Prostate gland (tissue), 2 donors: ENCODE results near the gene GSTA4. TPM values are rescaled to one million over a fixed set of nuclear protein-coding genes. Genes with fewer than 3 reads are reported as not detected.

Experiments used
- DNase-seq: peaks from one replicate; pipeline ENCODE4 v3.0.0-alpha.2; 2019; ENCODE audit warnings: low spot score
- H3K27ac ChIP-seq, 2 donors: fragments of 200-600 bp; sonication (generic); 2 replicates each; pipeline ENCODE4 v1.5.1; 2017 to 2019
- H3K27me3 ChIP-seq: fragments of 200-600 bp; sonication (generic); replicated peaks from 2 replicates; pipeline ENCODE4 v1.5.1; 2019; ENCODE audit not compliant: insufficient read depth
- H3K36me3 ChIP-seq, 2 donors: fragments of 200-600 bp; sonication (generic); 1 replicate in 1 of 2; 2 replicates in 1 of 2; pipeline versions ENCODE4 v1.5.1 to v1.8.1; 2017 to 2019
- H3K4me1 ChIP-seq: fragments of 200-600 bp; sonication (generic); replicated peaks from 2 replicates; pipeline ENCODE4 v1.5.1; 2019
- H3K4me3 ChIP-seq, 2 donors: fragments of 200-600 bp; sonication (generic); 2 replicates each; pipeline ENCODE4 v1.5.1; 2017 to 2019
- H3K9me3 ChIP-seq: fragments of 200-600 bp; sonication (generic); 2 replicates; pipeline ENCODE4 v1.5.1; 2017
- POLR2A ChIP-seq: fragments of 450-650 bp; IDR thresholded peaks from one replicate; pipeline ENCODE4 v1.6.1; 2016; ENCODE audit warnings: antibody characterized with exemption, mild to moderate bottlenecking
- POLR2AphosphoS5 ChIP-seq: sonication (generic); formaldehyde crosslinking; IDR thresholded peaks from one replicate; pipeline ENCODE4 v1.6.1; 2017; ENCODE audit warnings: antibody characterized with exemption
- WGBS: methylation state at CpG from one replicate; pipeline ENCODE4 v1.1.5; 2018; 5-methylcytosine and 5-hydroxymethylcytosine counted together
- intact Hi-C: fragments of 100-400 bp; cut with DNase I; formaldehyde crosslinking; loops from one replicate; pipeline ENCODE4 v1.14.2; 2022
- total RNA-seq, 2 donors: library from RNA; depleted of rRNA; stranded (reverse); fragments of >200 nt; gene quantifications; one replicate each; pipeline ENCODE4 v1.1.0, GENCODE V29; 2016
- TF ChIP-seq, protein P1 (sequence below), 4 experiments: fragments of 200-600 bp in 2 of 4; fragments of 450-650 bp in 2 of 4; sonication (generic) in 2 of 4; IDR thresholded peaks; 1 replicate in 3 of 4; 2 replicates in 1 of 4; pipeline ENCODE4 v1.5.1; 2016 to 2019; ENCODE audit warnings: antibody characterized with exemption in 4 of 4, mild to moderate bottlenecking in 2 of 4, moderate library complexity in 2 of 4

Gene GSTA4
- total RNA-seq, 2 donors from 2014 or later: 62.2 to 96.7 TPM

GRCh38 chr6:53026526-53026925 is 31.4 kb upstream of the GSTA4 start:
- intact Hi-C loops: no loop called here
- 81% methylated on average over 3 of the region's 3 CpGs for whole genome bisulfite sequencing
- Histone ChIP-seq H3K4me1 (no peaks in the 10 kb centered on the region), H3K9me3 (no peaks in the 10 kb centered on the region), H3K27ac (no peak overlapping the region), H3K4me3 (no peak overlapping the region), H3K36me3 (peaks cover 0 to 6% of the 10 kb centered on the region in 2 donors), H3K27me3 (no peaks in the 10 kb centered on the region)
- TF ChIP-seq POLR2AphosphoS5 (no peak), POLR2A (no peak)
- TF ChIP-seq, protein P1, sequence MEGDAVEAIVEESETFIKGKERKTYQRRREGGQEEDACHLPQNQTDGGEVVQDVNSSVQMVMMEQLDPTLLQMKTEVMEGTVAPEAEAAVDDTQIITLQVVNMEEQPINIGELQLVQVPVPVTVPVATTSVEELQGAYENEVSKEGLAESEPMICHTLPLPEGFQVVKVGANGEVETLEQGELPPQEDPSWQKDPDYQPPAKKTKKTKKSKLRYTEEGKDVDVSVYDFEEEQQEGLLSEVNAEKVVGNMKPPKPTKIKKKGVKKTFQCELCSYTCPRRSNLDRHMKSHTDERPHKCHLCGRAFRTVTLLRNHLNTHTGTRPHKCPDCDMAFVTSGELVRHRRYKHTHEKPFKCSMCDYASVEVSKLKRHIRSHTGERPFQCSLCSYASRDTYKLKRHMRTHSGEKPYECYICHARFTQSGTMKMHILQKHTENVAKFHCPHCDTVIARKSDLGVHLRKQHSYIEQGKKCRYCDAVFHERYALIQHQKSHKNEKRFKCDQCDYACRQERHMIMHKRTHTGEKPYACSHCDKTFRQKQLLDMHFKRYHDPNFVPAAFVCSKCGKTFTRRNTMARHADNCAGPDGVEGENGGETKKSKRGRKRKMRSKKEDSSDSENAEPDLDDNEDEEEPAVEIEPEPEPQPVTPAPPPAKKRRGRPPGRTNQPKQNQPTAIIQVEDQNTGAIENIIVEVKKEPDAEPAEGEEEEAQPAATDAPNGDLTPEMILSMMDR (IDR thresholded peaks at IDR 0.05): no peak
- DNase-seq: no peak

GRCh38 chr6:53023323-53023722 is 28.2 kb upstream of the GSTA4 start:
- TF ChIP-seq, protein P1 (IDR thresholded peaks at IDR 0.05): no peak
- TF ChIP-seq POLR2AphosphoS5 (no peak), POLR2A (no peak)
- intact Hi-C loops: no loop called here

DNA sequence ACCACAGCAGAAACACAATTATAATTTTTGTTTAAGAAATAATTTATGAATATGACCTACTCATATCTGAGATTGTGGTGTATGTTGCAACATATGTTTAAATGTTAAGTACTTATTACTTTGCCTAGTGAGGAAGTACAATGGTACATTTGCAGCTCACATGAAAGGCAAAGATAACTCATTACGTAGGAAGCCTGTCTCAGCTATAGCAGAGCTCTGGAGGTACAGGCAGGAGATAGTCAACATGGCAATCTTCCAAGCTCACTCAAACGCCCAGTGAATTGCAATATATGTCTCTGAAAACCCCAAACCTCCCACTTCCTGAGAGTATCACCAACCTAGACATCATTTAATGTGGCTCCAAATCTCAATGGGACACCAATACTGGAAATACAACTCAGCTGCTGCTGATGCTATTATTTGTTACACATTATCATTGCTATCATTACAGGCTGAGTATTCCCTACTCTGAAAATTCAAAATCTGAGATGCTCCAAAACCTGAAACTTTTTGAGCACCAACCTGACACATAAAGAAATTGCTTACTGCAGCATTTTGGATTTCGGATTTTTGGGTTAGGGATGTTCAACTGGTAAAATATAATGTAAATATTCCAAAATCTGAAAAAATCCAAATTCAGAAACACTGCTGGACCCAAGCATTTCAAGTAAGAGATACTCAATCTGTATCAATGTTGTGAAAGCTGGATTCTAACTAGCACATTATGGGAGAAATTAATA is 25.1 kb upstream of the GSTA4 start:
- 67% methylated on average over 3 of the region's 3 CpGs for WGBS
- H3K4me3 ChIP-seq: no peak overlapping the region
- H3K36me3 ChIP-seq: no peaks in the 10 kb centered on the region
- no peak for TF ChIP-seq POLR2AphosphoS5
- TF ChIP-seq POLR2A: no peak
- TF ChIP-seq, protein P1 (IDR thresholded peaks at IDR 0.05): no peak
- no peaks in the 10 kb centered on the region for H3K4me1 ChIP-seq
- intact Hi-C loops: no loop called here
- H3K9me3 ChIP-seq: no peaks in the 10 kb centered on the region
- H3K27me3 ChIP-seq: no peaks in the 10 kb centered on the region
- H3K27ac ChIP-seq: no peak overlapping the region
- no peak for DNase-seq

More at GRCh38 chr6:53023323-53023722, 28.2 kb upstream of the GSTA4 start:
- DNase-seq: no peak
- WGBS: 67% methylated on average over 1 of the region's 1 CpG
- no peak overlapping the region for H3K27ac ChIP-seq
- no peaks in the 10 kb centered on the region for H3K27me3 ChIP-seq
- H3K36me3 ChIP-seq: peaks cover 0 to 6% of the 10 kb centered on the region in 2 donors
- H3K4me1 ChIP-seq: no peaks in the 10 kb centered on the region
- H3K4me3 ChIP-seq: no peak overlapping the region
- no peaks in the 10 kb centered on the region for H3K9me3 ChIP-seq

- Histone ChIP-seq H3K36me3 (no peaks in the 10 kb centered on the region), H3K4me1 (no peaks in the 10 kb centered on the region), H3K9me3 (no peaks in the 10 kb centered on the region), H3K27ac (no peak overlapping the region), H3K4me3 (no peak overlapping the region), H3K27me3 (no peaks in the 10 kb centered on the region)
- DNase-seq: no peak
- WGBS: 94% methylated on average over 2 of the region's 2 CpGs
- TF ChIP-seq, protein P1 (IDR thresholded peaks at IDR 0.05): no peak
- intact Hi-C loops: no loop called here
Observed at GRCh38 chr6:53018446-53018845, 23.4 kb upstream of the GSTA4 start.

DNA sequence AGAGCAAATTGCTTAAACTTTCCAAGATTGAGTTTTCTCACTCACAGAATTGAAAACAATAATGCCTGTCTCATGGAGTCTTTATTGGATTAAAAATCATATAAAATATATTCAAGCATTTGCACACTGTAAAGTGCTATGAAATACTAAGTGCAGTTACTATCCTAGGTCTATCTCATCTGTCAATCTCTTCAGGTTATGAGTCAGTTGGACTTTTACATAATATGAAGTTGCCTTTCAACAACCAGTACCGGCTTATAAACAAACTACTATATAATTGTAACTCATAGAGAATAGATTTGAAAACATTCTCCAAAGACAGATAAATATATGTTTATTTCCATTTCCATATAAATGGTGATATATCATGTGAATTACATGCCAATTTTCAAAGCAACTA is 20.4 kb upstream of the GSTA4 start:
- TF ChIP-seq POLR2A: no peak
- TF ChIP-seq POLR2AphosphoS5: no peak
- TF ChIP-seq, protein P1 (IDR thresholded peaks at IDR 0.05): no peak
- Histone ChIP-seq H3K27ac (no peak overlapping the region), H3K36me3 (peaks cover 0 to 3% of the 10 kb centered on the region in 2 donors), H3K4me1 (no peaks in the 10 kb centered on the region), H3K27me3 (no peaks in the 10 kb centered on the region), H3K4me3 (no peak overlapping the region), H3K9me3 (no peaks in the 10 kb centered on the region)
- intact Hi-C loops: no loop called here
- WGBS: 98% methylated on average over 1 of the region's 1 CpG
- no peak for DNase-seq
